ENCODE data around the gene LLCFC1.
"Not testable (repeated sequence)": the region's sequence is repeated elsewhere in the genome, so short reads cannot be mapped to it uniquely, and the experiment has no call there.

Gene LLCFC1

DNA sequence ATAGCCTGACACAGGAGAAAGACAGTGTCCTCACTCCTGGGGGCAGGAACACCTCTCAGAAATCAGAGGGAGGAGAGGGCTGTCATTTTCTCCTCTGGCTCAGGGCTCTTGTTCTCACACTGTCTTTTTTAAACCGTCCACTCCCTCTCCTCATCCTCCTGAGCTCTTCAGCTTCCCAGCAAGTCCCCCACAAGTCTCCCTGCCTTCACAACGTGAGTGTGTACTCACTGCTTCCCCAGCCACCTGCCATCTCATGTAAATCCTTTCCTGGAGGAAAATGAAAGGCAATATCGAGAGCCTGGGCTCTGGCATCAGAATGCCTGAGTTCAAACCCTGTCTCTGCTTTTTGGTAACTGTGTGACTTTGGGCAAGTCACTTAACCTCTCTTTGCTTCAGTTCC, 5.7 kb downstream of the LLCFC1 start:
- DNase-seq: no peak

DNA sequence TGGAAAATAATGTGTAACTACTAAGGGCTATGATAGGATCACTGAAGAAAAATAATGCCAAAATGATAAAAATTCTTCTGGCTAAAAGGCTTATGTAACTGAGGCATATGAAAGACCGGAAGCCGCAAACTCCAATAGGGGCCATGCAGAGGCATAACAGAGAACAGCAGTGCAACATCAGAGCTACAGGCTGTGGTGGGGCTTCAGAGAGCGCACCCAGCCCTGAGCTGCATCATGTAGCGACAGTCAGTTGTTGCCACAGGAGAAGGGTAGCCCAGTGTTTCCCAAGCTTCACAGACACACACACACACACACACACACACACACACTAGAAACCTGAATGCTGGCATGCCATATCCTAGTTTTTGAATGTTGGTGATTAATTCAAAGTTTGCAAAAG, 9.3 kb downstream of the LLCFC1 start:
- DNase-seq: no peak

GRCh38 chr7:142950235-142950634, 11.0 kb downstream of the LLCFC1 start:
- DNase-seq: no peak

- DNase-seq: no peak
Measured at GRCh38 chr7:142954680-142955268, 15.5 kb downstream of the LLCFC1 start.

DNA sequence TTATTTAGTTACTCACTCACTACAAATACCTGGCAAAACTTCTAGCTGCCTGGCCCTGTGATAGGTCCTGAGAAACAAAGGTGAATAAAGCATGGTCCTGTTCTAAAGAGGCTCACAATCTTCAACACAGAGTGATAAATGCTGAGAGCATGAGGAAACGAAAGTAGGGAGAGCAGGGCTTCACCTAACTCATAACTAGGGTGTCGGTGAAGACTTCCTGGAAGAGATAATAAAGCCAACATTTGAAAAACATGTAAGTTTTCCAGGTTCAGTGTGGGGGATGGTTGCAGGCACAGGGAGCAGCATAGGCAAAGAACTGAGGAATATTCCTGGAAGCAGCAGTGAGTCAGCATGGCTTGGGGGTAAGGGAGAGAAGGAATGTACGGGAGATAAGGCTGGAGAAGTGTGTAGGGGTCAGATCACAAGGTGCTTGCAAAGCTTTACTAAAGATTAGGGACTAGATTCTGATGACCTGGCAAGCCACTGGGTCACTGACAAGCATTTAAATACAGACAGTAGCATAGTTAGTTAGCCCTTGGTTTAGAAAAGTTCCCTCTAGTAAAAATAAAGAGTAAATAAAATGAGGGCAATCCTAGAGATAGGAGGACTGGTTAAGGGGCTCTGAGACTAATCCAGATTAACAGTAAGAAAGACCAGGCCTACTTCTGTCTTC, 17.8 kb downstream of the LLCFC1 start:
- DNase-seq: no peak

DNA sequence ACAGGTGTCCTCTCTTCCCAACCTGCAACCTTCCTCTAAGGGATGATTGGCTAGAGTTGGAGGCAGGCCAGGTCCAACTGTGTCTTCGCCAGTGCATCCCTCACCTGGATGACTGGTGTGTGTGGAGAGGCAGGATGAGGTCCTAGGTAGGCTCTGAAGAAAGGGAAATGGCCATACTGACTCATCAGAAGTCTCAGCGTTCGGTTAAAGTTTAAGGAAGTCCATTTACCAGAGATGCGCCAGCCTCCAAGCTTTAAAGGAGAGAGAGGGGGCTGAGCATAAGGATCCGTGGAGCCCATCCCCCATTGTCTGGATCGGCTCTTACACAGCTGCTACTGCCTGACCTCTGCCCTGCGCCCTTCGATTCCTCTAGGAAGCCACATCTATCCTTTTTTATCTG, 18.4 kb downstream of the LLCFC1 start:
- DNase-seq: no peak

DNA sequence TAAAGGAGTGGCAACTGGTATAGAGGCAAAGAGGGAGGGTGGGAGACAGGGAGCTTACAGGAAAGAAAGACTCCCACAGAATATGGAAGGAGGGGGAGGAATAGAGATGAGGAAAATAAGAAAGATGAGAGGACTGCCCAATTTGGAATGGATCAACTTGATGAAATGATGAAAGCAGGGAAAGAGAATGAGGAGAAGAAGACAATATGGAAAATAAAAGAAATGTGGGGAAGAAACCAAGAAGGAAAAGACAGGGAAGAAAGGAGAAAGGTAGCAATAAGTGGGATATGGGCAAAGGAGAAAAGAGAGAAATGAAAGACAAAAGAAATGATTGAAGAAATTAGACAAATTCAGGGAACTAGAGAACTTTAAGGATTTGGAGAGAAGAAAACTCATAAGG, 19.9 kb downstream of the LLCFC1 start:
- no peak for DNase-seq

GRCh38 chr7:142960955-142961512, 21.8 kb downstream of the LLCFC1 start:
- no peak for DNase-seq

GRCh38 chr7:142961595-142961972, 22.3 kb downstream of the LLCFC1 start:
- no peak for DNase-seq

- DNase-seq: no peak
Measured at GRCh38 chr7:142961973-142962926, 23.0 kb downstream of the LLCFC1 start, which contains the start of gene KEL. TSS of gene KEL (minus strand) at chr7:142962363. CDS start at chr7:142962206, 157 bp downstream.

GRCh38 chr7:142962991-142963390, 23.7 kb downstream of the LLCFC1 start:
- no peak for DNase-seq

- DNase-seq: no peak
Measured at GRCh38 chr7:142963993-142964392, 24.7 kb downstream of the LLCFC1 start.

GRCh38 chr7:142964502-142965246, 25.4 kb downstream of the LLCFC1 start:
- no peak for DNase-seq

GRCh38 chr7:142968229-142968628, 28.9 kb downstream of the LLCFC1 start:
- DNase-seq: no peak

DNA sequence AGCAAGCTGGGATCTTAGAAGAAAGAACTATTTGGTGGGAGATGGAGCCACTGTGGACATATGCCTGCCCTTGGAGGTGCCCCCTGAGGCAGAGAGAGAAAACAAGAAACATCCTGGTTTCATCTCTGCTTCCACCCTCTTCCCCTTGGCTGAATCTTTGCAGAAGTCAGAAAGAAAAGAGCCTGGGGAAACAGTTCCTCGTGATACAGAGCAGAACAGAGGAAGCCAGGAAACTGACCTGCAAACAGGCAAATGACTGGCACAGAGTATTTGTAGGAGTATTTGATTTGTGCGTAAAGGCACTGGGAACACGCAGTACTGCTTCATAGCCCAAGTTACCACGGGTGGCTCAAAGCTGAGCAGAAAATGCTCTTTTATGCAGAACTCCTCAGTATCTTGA, 29.9 kb downstream of the LLCFC1 start:
- no peak for DNase-seq

- DNase-seq: no peak
Measured at GRCh38 chr7:142974626-142975025, 35.3 kb downstream of the LLCFC1 start.

DNA sequence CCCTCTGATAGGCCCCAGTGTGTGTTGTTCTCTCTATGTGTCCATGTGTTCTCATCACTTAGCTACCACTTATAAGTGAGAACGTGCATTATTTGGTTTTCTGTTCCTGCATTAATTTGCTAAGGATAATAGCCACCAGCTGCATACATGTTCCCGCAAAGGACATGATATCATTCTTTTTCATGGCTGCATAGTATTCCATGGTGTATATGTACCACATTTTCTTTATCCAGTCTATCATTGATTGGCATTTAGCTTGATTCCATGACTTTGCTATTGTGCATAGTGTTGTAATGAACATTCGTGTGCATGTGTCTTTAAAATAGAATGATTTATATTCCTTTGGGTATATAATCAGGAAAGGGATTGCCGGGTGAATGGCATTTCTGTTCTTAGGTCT, 39.1 kb downstream of the LLCFC1 start:
- not testable (repeated sequence) for DNase-seq

GRCh38 chr7:142983825-142984224, 44.5 kb downstream of the LLCFC1 start:
- DNase-seq: no peak

GRCh38 chr7:142984297-142984696, 45.0 kb downstream of the LLCFC1 start:
- no peak for DNase-seq

Measured in fibroblast of skin of right quadriceps (primary cell).